GM21390 (cell line): ENCODE measurements around the gene TRIM8.

Source experiments
- ATAC-seq: cut with Tn5 transposase; IDR thresholded peaks from one replicate; pipeline ENCODE4 v1.9.1; 2021; ENCODE audit not compliant: unreplicated experiment

Gene TRIM8

GRCh38 chr10:102615361-102615760 is 28.9 kb upstream of the TRIM8 start:
- no peak for ATAC-seq

GRCh38 chr10:102616066-102616770 is 28.1 kb upstream of the TRIM8 start:
- no peak for ATAC-seq

- no peak for ATAC-seq
Measured at GRCh38 chr10:102617041-102617440, 27.2 kb upstream of the TRIM8 start.

GRCh38 chr10:102617816-102618215 is 26.5 kb upstream of the TRIM8 start:
- no peak for ATAC-seq

- no peak for ATAC-seq
Measured at GRCh38 chr10:102619281-102619981, 24.8 kb upstream of the TRIM8 start.

GRCh38 chr10:102620138-102620590 is 24.1 kb upstream of the TRIM8 start:
- no peak for ATAC-seq

- no peak for ATAC-seq
Measured at GRCh38 chr10:102620591-102621442, 23.5 kb upstream of the TRIM8 start.

GRCh38 chr10:102621443-102622325 is 22.6 kb upstream of the TRIM8 start:
- no peak for ATAC-seq

- ATAC-seq = no peak
Measured at GRCh38 chr10:102624094-102624493, 20.2 kb upstream of the TRIM8 start.

GRCh38 chr10:102624751-102625645 is 19.3 kb upstream of the TRIM8 start:
- no peak for ATAC-seq

- ATAC-seq = no peak
Measured at GRCh38 chr10:102626026-102626685, 18.1 kb upstream of the TRIM8 start.

- ATAC-seq = no peak
Measured at GRCh38 chr10:102627291-102627735, 17.0 kb upstream of the TRIM8 start.

GRCh38 chr10:102627736-102628293 is 16.5 kb upstream of the TRIM8 start:
- no peak for ATAC-seq

GRCh38 chr10:102628451-102628911 is 15.8 kb upstream of the TRIM8 start:
- no peak for ATAC-seq

GRCh38 chr10:102629661-102630614 is 14.3 kb upstream of the TRIM8 start:
- ATAC-seq = no peak

GRCh38 chr10:102630663-102631062 is 13.6 kb upstream of the TRIM8 start:
- no peak for ATAC-seq
